HCT116 (cell line): Measurements from ENCODE around the gene IFI27L2. TPM values are rescaled to one million over a fixed set of nuclear protein-coding genes. Genes with fewer than 3 reads are reported as not detected.

ENCODE experiments used
- ATAC-seq: fragments of 200-7000 bp; cut with Tn5 transposase; 2 replicates; pipeline ENCODE4 v1.9.1; 2020; ENCODE audit warnings: mild to moderate bottlenecking, moderate library complexity
- BruUV-seq: library from RNA; stranded (reverse); fragments of 400-500 nt; replicated peaks from 2 replicates; lab custom pipeline; 2021; lab: Mats Ljungman, UMichigan
- CTCF ChIA-PET: fragments of 300-600 bp; sonication (Branson Sonifier 250); formaldehyde crosslinking; loops from one replicate; lab custom pipeline; 2021; ENCODE audit warnings: antibody characterized with exemption; lab: Charles Lee
- POLR2A ChIA-PET: fragments of 300-600, 350-600 bp; sonication (Branson Sonifier 250); formaldehyde crosslinking; loops from one replicate; lab custom pipeline; 2021; ENCODE audit warnings: antibody characterized with exemption; lab: Charles Lee
- RAD21 ChIA-PET, 2 experiments: fragments of 300-600 bp; sonication (Branson Sonifier 250); formaldehyde crosslinking; loops; one replicate each; lab custom pipeline; 2023; ENCODE audit warnings: low total read pairs in 2 of 2; ENCODE audit not compliant: uncharacterized antibody in 2 of 2, unreplicated experiment in 2 of 2, low non-redundant PET in 1 of 2; lab: Charles Lee
- DNase-seq: peaks from one replicate; pipeline ENCODE4 v3.0.0-alpha.2; 2010; ENCODE audit warnings: low read depth, low spot score
- H2AFZ ChIP-seq: fragments of 200-600 bp; shearing (Covaris generic), sonication (generic); 2 replicates; pipeline ENCODE4 v1.6.1; 2017; ENCODE audit warnings: low read depth, mixed run types, mixed read lengths, antibody characterized with exemption, low read length; ENCODE audit not compliant: poor library complexity, severe bottlenecking
- H3K27ac ChIP-seq: 2 replicates; pipeline ENCODE4 v1.5.1; 2012; ENCODE audit warnings: low read depth, low read length
- H3K27me3 ChIP-seq: fragments of 200-600 bp; sonication (generic); 2 replicates; pipeline ENCODE4 v1.6.1; 2016; ENCODE audit warnings: mixed run types, low read length, mixed read lengths; ENCODE audit not compliant: insufficient read depth
- H3K36me3 ChIP-seq, 2 experiments: fragments of 200-500 bp in 1 of 2; fragments of 200-600 bp in 1 of 2; sonication (Bioruptor generic) in 1 of 2; sonication (generic) in 1 of 2; 2 replicates each; pipeline versions ENCODE4 v1.5.1 to v1.6.1; 2014 to 2016; ENCODE audit warnings: low read length in 2 of 2, inconsistent platforms in 1 of 2, mixed read lengths in 1 of 2, mixed run types in 1 of 2; ENCODE audit not compliant: insufficient read depth in 2 of 2, control insufficient read depth in 1 of 2
- H3K4me1 ChIP-seq, 2 experiments: fragments of 200-600 bp in 1 of 2; sonication (generic) in 1 of 2; 2 replicates each; pipeline versions ENCODE4 v1.5.1 to v1.6.1; 2012 to 2017; ENCODE audit warnings: low read length in 2 of 2, inconsistent platforms in 1 of 2, mild to moderate bottlenecking in 1 of 2, mixed read lengths in 1 of 2, mixed run types in 1 of 2, moderate library complexity in 1 of 2; ENCODE audit not compliant: insufficient read depth in 2 of 2, control insufficient read depth in 1 of 2
- H3K4me2 ChIP-seq: fragments of 200-600 bp; sonication (generic); 2 replicates; pipeline ENCODE4 v1.6.1; 2017; ENCODE audit warnings: mixed run types, low read length, mixed read lengths
- H3K4me3 ChIP-seq, 2 experiments: fragments of 200-600 bp in 1 of 2; sonication (generic) in 1 of 2; replicated peaks in 1 of 2; 2 replicates each; pipeline ENCODE4 v1.5.1; 2011 to 2016; ENCODE audit warnings: low read length in 2 of 2, control low read depth in 1 of 2, low read depth in 1 of 2, mild to moderate bottlenecking in 1 of 2, mixed read lengths in 1 of 2, mixed run types in 1 of 2
- H3K79me2 ChIP-seq: fragments of 200-600 bp; sonication (generic); 2 replicates; pipeline ENCODE4 v1.6.1; 2017; ENCODE audit warnings: mild to moderate bottlenecking, mixed run types, low read length, moderate library complexity, mixed read lengths; ENCODE audit not compliant: insufficient read depth
- H3K9ac ChIP-seq: fragments of 200-600 bp; sonication (generic); 2 replicates; pipeline ENCODE4 v1.6.1; 2016; ENCODE audit warnings: low read length, mixed read lengths
- H3K9me2 ChIP-seq: fragments of 200-600 bp; sonication (generic), shearing (Covaris generic); 2 replicates; pipeline ENCODE4 v1.6.1; 2017; ENCODE audit warnings: mixed run types, mild to moderate bottlenecking, moderate library complexity; ENCODE audit not compliant: insufficient read depth
- H3K9me3 ChIP-seq, 2 experiments: fragments of 200-500 bp in 1 of 2; fragments of 200-600 bp in 1 of 2; sonication (Bioruptor generic) in 1 of 2; sonication (generic) in 1 of 2; 2 replicates each; pipeline ENCODE4 v1.6.1; 2014 to 2017; ENCODE audit warnings: low read length in 2 of 2, mixed read lengths in 2 of 2, inconsistent platforms in 1 of 2, low read depth in 1 of 2, mild to moderate bottlenecking in 1 of 2, mixed run types in 1 of 2, moderate library complexity in 1 of 2; ENCODE audit not compliant: control insufficient read depth in 1 of 2, insufficient read depth in 1 of 2
- H4K20me1 ChIP-seq: fragments of 200-600 bp; sonication (generic), shearing (Covaris generic); 2 replicates; pipeline ENCODE4 v1.6.1; 2017; ENCODE audit warnings: mixed run types, mild to moderate bottlenecking, moderate library complexity; ENCODE audit not compliant: insufficient read depth
- ATF3 ChIP-seq: IDR thresholded peaks from 2 replicates; pipeline ENCODE4 v1.6.1; 2012
- CTCF ChIP-seq, 3 experiments: fragments of 200-600 bp in 1 of 3; sonication (generic) in 1 of 3; IDR thresholded peaks in 2 of 3; conservative IDR thresholded peaks in 1 of 3; 2 replicates each; pipeline ENCODE4 v1.5.1; 2012 to 2017; ENCODE audit warnings: low read depth in 2 of 3, low read length in 2 of 3, antibody characterized with exemption in 1 of 3, borderline replicate concordance in 1 of 3, control low read depth in 1 of 3, mild to moderate bottlenecking in 1 of 3, mixed read lengths in 1 of 3, mixed run types in 1 of 3, moderate library complexity in 1 of 3; ENCODE audit not compliant: insufficient read depth in 1 of 3
- EZH2phosphoT487 ChIP-seq: fragments of 200-600 bp; IDR thresholded peaks from 2 replicates; pipeline ENCODE4 v1.6.1; 2018; ENCODE audit warnings: antibody characterized with exemption, borderline replicate concordance
- POLR2AphosphoS5 ChIP-seq: IDR thresholded peaks from 2 replicates; pipeline ENCODE4 v1.6.1; 2011; ENCODE audit warnings: mild to moderate bottlenecking, low read depth, low read length, moderate library complexity
- REST ChIP-seq: IDR thresholded peaks from 2 replicates; pipeline ENCODE4 v1.6.1; 2012; ENCODE audit warnings: low read depth
- SIN3A ChIP-seq: IDR thresholded peaks from 2 replicates; pipeline ENCODE4 v1.6.1; 2012; ENCODE audit warnings: low read depth
- SP1 ChIP-seq: IDR thresholded peaks from 2 replicates; pipeline ENCODE4 v1.6.1; 2012; ENCODE audit warnings: low read depth
- intact Hi-C: fragments of 100-400 bp; cut with micrococcal nuclease; formaldehyde crosslinking; loops from 2 replicates; pipeline ENCODE4 v1.10.0; 2022
- total RNA-seq: library from RNA; stranded (reverse); gene quantifications from one replicate; pipeline ENCODE4 v1.2.1, GENCODE V29; 2021; ENCODE audit not compliant: unreplicated experiment

IFI27L2 gene
- total RNA-seq, 1 experiment from 2014 or later = 42.9 TPM

GRCh38 chr14:94097091-94097490 is 32.3 kb downstream of the IFI27L2 start:
- H3K4me1 ChIP-seq = no peaks in the 10 kb centered on the region; a peak in 1 of 4 replicates
- TF ChIP-seq ATF3 (no peak), SP1 (no peak), EZH2phosphoT487 (no peak), CTCF (IDR thresholded peaks at IDR 0.05 in 2 of 3, conservative IDR thresholded peaks at IDR 0.05 in 1 of 3; ENCODE audit: borderline replicate concordance in 1 of 3, insufficient read depth in 1 of 3, low read depth in 2 of 3, low read length in 2 of 3) (no peak), SIN3A (no peak)
- TF ChIP-seq, all 23 proteins: peak for 0
- BruUV-seq = no TSS peak
- ATAC-seq (no peak), DNase-seq (no peak)
- Histone ChIP-seq H3K4me2 (no peak overlapping the region), H3K36me3 (no peaks in the 10 kb centered on the region), H3K9ac (no peak overlapping the region), H3K27me3 (no peaks in the 10 kb centered on the region), H3K9me3 (no peaks in the 10 kb centered on the region), H3K27ac (no peak overlapping the region), H3K9me2 (no peaks in the 10 kb centered on the region), H3K4me3 (no peak overlapping the region), H2AFZ (no peak overlapping the region), H3K79me2 (no peaks in the 10 kb centered on the region), H4K20me1 (no peaks in the 10 kb centered on the region)
- ChIA-PET RAD21 (no interaction called here), POLR2A (no interaction called here), CTCF (no interaction called here)
- intact Hi-C loops = no loop called here

GRCh38 chr14:94093418-94093817 is 36.0 kb downstream of the IFI27L2 start:
- no TSS peak for BruUV-seq
- intact Hi-C loops = no loop called here

More at GRCh38 chr14:94093418-94093817, 36.0 kb downstream of the IFI27L2 start:
- POLR2A ChIA-PET = no interaction called here
- no peak overlapping the region for H3K27ac ChIP-seq
- no peak overlapping the region for H3K4me2 ChIP-seq
- no peak overlapping the region for H3K4me3 ChIP-seq
- no peaks in the 10 kb centered on the region for H3K27me3 ChIP-seq
- H3K9me2 ChIP-seq = no peaks in the 10 kb centered on the region
- TF ChIP-seq REST = no peak
- TF ChIP-seq CTCF (IDR thresholded peaks at IDR 0.05 in 2 of 3, conservative IDR thresholded peaks at IDR 0.05 in 1 of 3; ENCODE audit: borderline replicate concordance in 1 of 3, insufficient read depth in 1 of 3, low read depth in 2 of 3, low read length in 2 of 3) = no peak
- TF ChIP-seq ATF3 = no peak
- TF ChIP-seq POLR2AphosphoS5 = no peak
- CTCF ChIA-PET = no interaction called here
- no peaks in the 10 kb centered on the region for H4K20me1 ChIP-seq
- no peaks in the 10 kb centered on the region for H3K79me2 ChIP-seq
- no peaks in the 10 kb centered on the region for H3K9me3 ChIP-seq
- no peaks in the 10 kb centered on the region for H3K36me3 ChIP-seq
- no peak for DNase-seq
- H3K9ac ChIP-seq = no peak overlapping the region
- RAD21 ChIA-PET = no interaction called here
- peaks cover 0 to 6% of the 10 kb centered on the region in 2 experiments; a peak in 1 of 4 replicates for H3K4me1 ChIP-seq
- H2AFZ ChIP-seq = no peak overlapping the region
- no peak for ATAC-seq
